Right ventricle myocardium inferior (tissue), 1 donor: ENCODE measurements around the gene TMEM163. TPM values are rescaled to one million over a fixed set of nuclear protein-coding genes. Genes with fewer than 3 reads are reported as not detected.
A peak's percentile ranks its signal among the peaks of the same experiment; 100 is the strongest.
"Not testable (repeated sequence)": the region's sequence is repeated elsewhere in the genome, so short reads cannot be mapped to it uniquely, and the experiment has no call there.

ENCODE experiments used
- ATAC-seq: fragments of 200-7000 bp; cut with Tn5 transposase; one replicate; pipeline ENCODE4 v1.9.1; 2020; ENCODE audit warnings: mild to moderate bottlenecking, moderate library complexity
- DNase-seq: peaks from one replicate; pipeline ENCODE4 v3.0.0; 2021; ENCODE audit errors: missing footprints
- intact Hi-C: fragments of 100-400 bp; cut with DNase I; formaldehyde crosslinking; loops from one replicate; pipeline ENCODE4 v1.11.0; 2022
- total RNA-seq: library from RNA; stranded (reverse); fragmentation: NEBNext Ultra II Directional; extraction: Animal tissue kit (Norgen Biotek cat#: 25700); gene quantifications from one replicate; pipeline ENCODE4 v1.2.1, GENCODE V29; 2021
- donor health status: DM: no; HTN: yes; CAD: no; lungs with severe emphysema.

TMEM163 gene
- total RNA-seq, 1 donor from 2014 or later, result 0.46 TPM

- no peak for DNase-seq
- ATAC-seq, result no peak
- intact Hi-C loops, result no loop called here
Measured at GRCh38 chr2:134489732-134490384, 228.9 kb downstream of the TMEM163 start.

- DNase-seq (no peak), ATAC-seq (no peak)
- intact Hi-C loops, result no loop called here
Measured at GRCh38 chr2:134482766-134483340, 235.9 kb downstream of the TMEM163 start.

GRCh38 chr2:134482131-134482723 lies 236.6 kb downstream of the TMEM163 start:
- no peak for ATAC-seq
- DNase-seq, result no peak
- intact Hi-C loops, result no loop called here

GRCh38 chr2:134479696-134480330 lies 239.0 kb downstream of the TMEM163 start:
- intact Hi-C loops, result no loop called here
- DNase-seq, result no peak
- ATAC-seq, result no peak

- DNase-seq, intact Hi-C loops, ATAC-seq: not testable (repeated sequence)
Measured at GRCh38 chr2:134476982-134477381, 241.8 kb downstream of the TMEM163 start.

- ATAC-seq (no peak), DNase-seq (no peak)
- intact Hi-C loops, result no loop called here
Measured at GRCh38 chr2:134470561-134471168, 248.1 kb downstream of the TMEM163 start.

- DNase-seq (no peak), ATAC-seq (no peak)
- intact Hi-C loops, result loop anchor here (5.0 kb wide), 1 partner anchor 73 kb away; no protein-coding TSS in a partner anchor
Measured at GRCh38 chr2:134469516-134470115, 249.2 kb downstream of the TMEM163 start.

- DNase-seq (no peak), ATAC-seq (no peak)
- intact Hi-C loops, result loop anchor here (5.0 kb wide), 1 partner anchor 74 kb away; no protein-coding TSS in a partner anchor
Measured at GRCh38 chr2:134468776-134469175, 250.0 kb downstream of the TMEM163 start.

GRCh38 chr2:134468164-134468563 lies 250.6 kb downstream of the TMEM163 start:
- ATAC-seq, result no peak
- DNase-seq, result no peak
- intact Hi-C loops, result loop anchor here (5.0 kb wide), 1 partner anchor 74 kb away; no protein-coding TSS in a partner anchor

GRCh38 chr2:134466141-134466540 lies 252.7 kb downstream of the TMEM163 start:
- intact Hi-C loops, result loop anchor here (5.0 kb wide), 1 partner anchor 76 kb away; no protein-coding TSS in a partner anchor
- ATAC-seq (no peak), DNase-seq (no peak)

- DNase-seq (no peak), ATAC-seq (no peak)
- intact Hi-C loops, result loop anchor here (5.0 kb wide), 1 partner anchor 77 kb away; no protein-coding TSS in a partner anchor
Measured at GRCh38 chr2:134465228-134466105, 253.3 kb downstream of the TMEM163 start.

- intact Hi-C loops, result loop anchor here (5.0 kb wide), 3 partner anchors 204 to 434 kb away; no protein-coding TSS in a partner anchor
- ATAC-seq (no peak), DNase-seq (no peak)
Measured at GRCh38 chr2:134463699-134464022, 255.1 kb downstream of the TMEM163 start.

- intact Hi-C loops, result loop anchor here (5.0 kb wide), 3 partner anchors 204 to 434 kb away; no protein-coding TSS in a partner anchor
- no peak for DNase-seq
- no peak for ATAC-seq
Measured at GRCh38 chr2:134462791-134463698, 255.8 kb downstream of the TMEM163 start.

- ATAC-seq, result no peak
- no peak for DNase-seq
- intact Hi-C loops, result loop anchor here (5.0 kb wide), 3 partner anchors 205 to 435 kb away; no protein-coding TSS in a partner anchor
Measured at GRCh38 chr2:134462275-134462674, 256.5 kb downstream of the TMEM163 start.

GRCh38 chr2:134461511-134461910 lies 257.3 kb downstream of the TMEM163 start:
- DNase-seq (no peak), ATAC-seq (no peak)
- intact Hi-C loops, result loop anchor here (5.0 kb wide), 3 partner anchors 206 to 436 kb away; no protein-coding TSS in a partner anchor

GRCh38 chr2:134460583-134460998 lies 258.2 kb downstream of the TMEM163 start:
- peak; percentile 67 for ATAC-seq
- intact Hi-C loops, result loop anchor here (5.0 kb wide), 3 partner anchors 207 to 437 kb away; no protein-coding TSS in a partner anchor
- peak; percentile 75 for DNase-seq
